ENCODE measurements around the gene ZCCHC14. TPM values are rescaled to one million over a fixed set of nuclear protein-coding genes. Genes with fewer than 3 reads are reported as not detected.

ZCCHC14 gene
- total and polyA plus RNA-seq, 2 of the 13 experiments (the other 11 are each of a cell fraction or from before 2014, with no cell fraction given) = 12.4 to 12.5 TPM

DNA sequence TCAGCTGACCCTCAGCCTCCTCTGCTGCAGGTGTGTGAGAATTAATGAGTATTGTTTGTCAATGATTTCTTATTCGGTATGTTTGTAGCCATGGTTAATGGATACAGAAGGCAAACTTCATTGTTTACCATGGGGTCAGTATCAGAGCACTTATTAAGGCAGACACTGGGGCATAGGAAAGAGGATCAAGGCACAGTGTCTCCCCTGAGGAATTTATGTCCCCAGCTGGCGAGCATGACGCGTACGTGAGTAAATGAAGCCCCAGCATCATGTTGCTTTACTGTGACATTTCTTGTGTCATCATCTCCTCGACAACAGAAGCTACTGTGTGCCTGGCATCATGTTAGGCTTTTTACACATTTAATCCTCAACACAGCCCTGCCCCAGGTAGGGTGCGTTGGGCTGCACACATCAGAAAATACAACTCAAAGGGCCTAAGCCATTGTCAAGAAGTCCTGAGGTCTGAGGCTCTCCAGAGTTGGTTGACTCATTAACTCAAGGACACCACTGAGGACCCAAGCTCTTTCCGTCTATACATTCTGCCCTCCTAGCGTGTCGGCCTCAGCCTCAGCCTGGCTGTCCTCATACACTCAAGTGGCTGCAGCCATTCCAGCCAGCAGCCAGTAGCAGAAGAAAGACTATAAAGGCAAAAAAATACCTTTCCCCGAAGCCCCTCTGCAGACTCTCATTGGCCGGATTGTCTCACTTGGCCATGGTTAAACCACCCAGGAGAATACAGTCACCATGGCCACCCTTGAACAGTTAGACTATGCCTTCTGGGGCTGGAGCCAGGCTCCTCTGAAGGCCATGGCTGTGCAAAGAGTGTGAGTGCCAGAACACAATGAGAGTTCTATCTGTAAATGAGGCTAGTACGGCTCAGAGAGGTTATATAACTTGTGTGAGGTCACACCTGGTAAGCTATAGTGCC is 13.9 kb upstream of the ZCCHC14 start (continued):
- TF ChIP-seq RFXAP (CRISPR knock-in tag; IDR thresholded peaks at IDR 0.05; ENCODE audit: borderline replicate concordance) = 0 out of 2 replicates have a peak, but pooled peaks have one; percentile 31
- TF ChIP-seq, protein P1, sequence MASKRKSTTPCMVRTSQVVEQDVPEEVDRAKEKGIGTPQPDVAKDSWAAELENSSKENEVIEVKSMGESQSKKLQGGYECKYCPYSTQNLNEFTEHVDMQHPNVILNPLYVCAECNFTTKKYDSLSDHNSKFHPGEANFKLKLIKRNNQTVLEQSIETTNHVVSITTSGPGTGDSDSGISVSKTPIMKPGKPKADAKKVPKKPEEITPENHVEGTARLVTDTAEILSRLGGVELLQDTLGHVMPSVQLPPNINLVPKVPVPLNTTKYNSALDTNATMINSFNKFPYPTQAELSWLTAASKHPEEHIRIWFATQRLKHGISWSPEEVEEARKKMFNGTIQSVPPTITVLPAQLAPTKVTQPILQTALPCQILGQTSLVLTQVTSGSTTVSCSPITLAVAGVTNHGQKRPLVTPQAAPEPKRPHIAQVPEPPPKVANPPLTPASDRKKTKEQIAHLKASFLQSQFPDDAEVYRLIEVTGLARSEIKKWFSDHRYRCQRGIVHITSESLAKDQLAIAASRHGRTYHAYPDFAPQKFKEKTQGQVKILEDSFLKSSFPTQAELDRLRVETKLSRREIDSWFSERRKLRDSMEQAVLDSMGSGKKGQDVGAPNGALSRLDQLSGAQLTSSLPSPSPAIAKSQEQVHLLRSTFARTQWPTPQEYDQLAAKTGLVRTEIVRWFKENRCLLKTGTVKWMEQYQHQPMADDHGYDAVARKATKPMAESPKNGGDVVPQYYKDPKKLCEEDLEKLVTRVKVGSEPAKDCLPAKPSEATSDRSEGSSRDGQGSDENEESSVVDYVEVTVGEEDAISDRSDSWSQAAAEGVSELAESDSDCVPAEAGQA (IDR thresholded peaks at IDR 0.05; ENCODE audit: low read depth) = 0 out of 2 replicates have a peak, but pooled peaks have one; percentile 9
- TF ChIP-seq, protein P1 (CRISPR knock-in tag; IDR thresholded peaks at IDR 0.05; ENCODE audit: borderline replicate concordance) = no peak
- TF ChIP-seq RARA (CRISPR knock-in tag; IDR thresholded peaks at IDR 0.05) = peak; percentile 34; the same call in 1 of the 2 replicates
- TF ChIP-seq RFXANK (CRISPR knock-in tag; IDR thresholded peaks at IDR 0.05) = no peak
- TF ChIP-seq RFX5 (IDR thresholded peaks at IDR 0.05; ENCODE audit: low read depth, low read length) = no peak
- no peak for TF ChIP-seq ARNTL (CRISPR knock-in tag; IDR thresholded peaks at IDR 0.05)
- 0 out of 2 replicates have a peak, but pooled peaks have one; percentile 31 for TF ChIP-seq PHF21A (CRISPR knock-in tag; IDR thresholded peaks at IDR 0.05)
- peak; percentile 5; the same call in 1 of the 2 replicates for TF ChIP-seq TAF1 (CRISPR knock-in tag; IDR thresholded peaks at IDR 0.05)
- TF ChIP-seq ZSCAN30 (CRISPR knock-in tag; IDR thresholded peaks at IDR 0.05) = no peak
- no peak for TF ChIP-seq SCMH1 (CRISPR knock-in tag; IDR thresholded peaks at IDR 0.05; ENCODE audit: borderline replicate concordance)
- TF ChIP-seq HMG20B (CRISPR knock-in tag; conservative IDR thresholded peaks at IDR 0.05) = no peak
- no peak for TF ChIP-seq STAT5B (CRISPR knock-in tag; IDR thresholded peaks at IDR 0.05)
- 0 out of 2 replicates have a peak, but pooled peaks have one; percentile 21 for TF ChIP-seq GMEB1 (CRISPR knock-in tag; IDR thresholded peaks at IDR 0.05; ENCODE audit: borderline replicate concordance)
- TF ChIP-seq ZSCAN22 (CRISPR knock-in tag; IDR thresholded peaks at IDR 0.05) = no peak
- TF ChIP-seq MAF1 (CRISPR knock-in tag; IDR thresholded peaks at IDR 0.05; ENCODE audit: borderline replicate concordance) = no peak
- no peak for TF ChIP-seq ZNF850 (CRISPR knock-in tag; conservative IDR thresholded peaks at IDR 0.05)
- TF ChIP-seq HOXA3 (CRISPR knock-in tag; IDR thresholded peaks at IDR 0.05) = peak; percentile 63
- TF ChIP-seq, protein P2, sequence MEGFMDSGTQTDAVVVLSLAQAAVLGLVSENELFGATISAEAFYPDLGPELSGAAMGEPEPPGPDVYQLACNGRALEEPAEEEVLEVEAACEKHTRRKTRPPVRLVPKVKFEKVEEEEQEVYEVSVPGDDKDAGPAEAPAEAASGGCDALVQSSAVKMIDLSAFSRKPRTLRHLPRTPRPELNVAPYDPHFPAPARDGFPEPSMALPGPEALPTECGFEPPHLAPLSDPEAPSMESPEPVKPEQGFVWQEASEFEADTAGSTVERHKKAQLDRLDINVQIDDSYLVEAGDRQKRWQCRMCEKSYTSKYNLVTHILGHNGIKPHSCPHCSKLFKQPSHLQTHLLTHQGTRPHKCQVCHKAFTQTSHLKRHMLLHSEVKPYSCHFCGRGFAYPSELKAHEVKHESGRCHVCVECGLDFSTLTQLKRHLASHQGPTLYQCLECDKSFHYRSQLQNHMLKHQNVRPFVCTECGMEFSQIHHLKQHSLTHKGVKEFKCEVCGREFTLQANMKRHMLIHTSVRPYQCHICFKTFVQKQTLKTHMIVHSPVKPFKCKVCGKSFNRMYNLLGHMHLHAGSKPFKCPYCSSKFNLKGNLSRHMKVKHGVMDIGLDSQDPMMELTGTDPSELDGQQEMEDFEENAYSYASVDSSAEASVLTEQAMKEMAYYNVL (CRISPR knock-in tag; IDR thresholded peaks at IDR 0.05; ENCODE audit: borderline replicate concordance) = no peak
- no peak for TF ChIP-seq U2AF2 (IDR thresholded peaks at IDR 0.05; ENCODE audit: low read depth, low read length)

Measured in HepG2 (cell line).